ENCODE data around the gene KRTAP5-8. TPM values are rescaled to one million over a fixed set of nuclear protein-coding genes. Genes with fewer than 3 reads are reported as not detected.
"Not testable (repeated sequence)": the region's sequence is repeated elsewhere in the genome, so short reads cannot be mapped to it uniquely, and the experiment has no call there.

KRTAP5-8 gene
- total RNA-seq, 4 donors from 2014 or later = 5.8 to 6.0 TPM; not detected in 2

DNA sequence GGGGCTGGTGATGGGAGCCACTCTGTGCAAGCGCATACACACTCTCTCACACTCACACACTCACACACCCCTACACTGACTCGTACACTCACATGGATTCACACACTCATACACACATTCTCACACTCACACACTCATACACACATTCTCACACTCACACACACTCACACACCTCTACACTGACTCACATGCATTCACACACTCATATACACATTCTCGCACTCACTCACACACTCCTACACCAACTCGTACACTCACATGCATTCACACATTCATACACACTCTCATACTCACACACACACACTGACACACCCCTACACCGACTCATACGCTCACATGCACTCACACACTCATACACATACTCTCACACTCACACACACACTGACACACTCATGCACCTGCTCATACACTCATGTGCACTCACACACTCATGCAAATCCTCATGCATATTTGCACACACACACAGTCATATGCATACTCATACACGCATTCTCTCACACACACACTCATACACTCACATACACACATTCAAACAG, 39.7 kb downstream of the KRTAP5-8 start:
- H3K4me1 ChIP-seq = no peaks in the 10 kb centered on the region
- TF ChIP-seq, protein P1, sequence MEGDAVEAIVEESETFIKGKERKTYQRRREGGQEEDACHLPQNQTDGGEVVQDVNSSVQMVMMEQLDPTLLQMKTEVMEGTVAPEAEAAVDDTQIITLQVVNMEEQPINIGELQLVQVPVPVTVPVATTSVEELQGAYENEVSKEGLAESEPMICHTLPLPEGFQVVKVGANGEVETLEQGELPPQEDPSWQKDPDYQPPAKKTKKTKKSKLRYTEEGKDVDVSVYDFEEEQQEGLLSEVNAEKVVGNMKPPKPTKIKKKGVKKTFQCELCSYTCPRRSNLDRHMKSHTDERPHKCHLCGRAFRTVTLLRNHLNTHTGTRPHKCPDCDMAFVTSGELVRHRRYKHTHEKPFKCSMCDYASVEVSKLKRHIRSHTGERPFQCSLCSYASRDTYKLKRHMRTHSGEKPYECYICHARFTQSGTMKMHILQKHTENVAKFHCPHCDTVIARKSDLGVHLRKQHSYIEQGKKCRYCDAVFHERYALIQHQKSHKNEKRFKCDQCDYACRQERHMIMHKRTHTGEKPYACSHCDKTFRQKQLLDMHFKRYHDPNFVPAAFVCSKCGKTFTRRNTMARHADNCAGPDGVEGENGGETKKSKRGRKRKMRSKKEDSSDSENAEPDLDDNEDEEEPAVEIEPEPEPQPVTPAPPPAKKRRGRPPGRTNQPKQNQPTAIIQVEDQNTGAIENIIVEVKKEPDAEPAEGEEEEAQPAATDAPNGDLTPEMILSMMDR (IDR thresholded peaks at IDR 0.05) = no peak
- no peak for TF ChIP-seq POLR2A (IDR thresholded peaks at IDR 0.05)
- DNase-seq = no peak
- no peaks in the 10 kb centered on the region for H3K36me3 ChIP-seq
- no peaks in the 10 kb centered on the region for H3K9me3 ChIP-seq
- H3K4me3 ChIP-seq = no peak overlapping the region
- no peaks in the 10 kb centered on the region for H3K27me3 ChIP-seq
- no peak overlapping the region for H3K27ac ChIP-seq

DNA sequence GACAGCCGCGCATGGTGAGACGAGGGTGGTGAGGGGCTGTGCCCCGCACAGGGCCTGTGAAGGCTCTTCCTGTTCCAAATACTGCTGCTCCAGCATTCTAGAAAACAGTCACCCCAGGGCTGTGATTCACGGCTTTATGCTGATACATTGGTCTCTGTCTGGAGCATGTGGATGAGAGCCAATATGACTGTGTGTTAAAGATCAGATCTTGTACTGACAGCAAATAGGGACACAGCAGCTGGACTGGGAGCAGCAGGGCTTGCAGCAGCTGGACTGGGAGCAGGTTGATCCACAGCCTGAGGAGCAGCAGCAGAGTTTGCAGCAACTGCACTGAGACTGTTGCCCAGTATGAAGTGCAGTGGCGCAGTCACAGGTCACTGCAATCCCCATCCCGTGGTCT, 41.7 kb downstream of the KRTAP5-8 start:
- not testable (repeated sequence) for H3K4me3 ChIP-seq, H3K4me1 ChIP-seq, H3K27ac ChIP-seq, DNase-seq, H3K27me3 ChIP-seq, H3K36me3 ChIP-seq, H3K9me3 ChIP-seq

DNA sequence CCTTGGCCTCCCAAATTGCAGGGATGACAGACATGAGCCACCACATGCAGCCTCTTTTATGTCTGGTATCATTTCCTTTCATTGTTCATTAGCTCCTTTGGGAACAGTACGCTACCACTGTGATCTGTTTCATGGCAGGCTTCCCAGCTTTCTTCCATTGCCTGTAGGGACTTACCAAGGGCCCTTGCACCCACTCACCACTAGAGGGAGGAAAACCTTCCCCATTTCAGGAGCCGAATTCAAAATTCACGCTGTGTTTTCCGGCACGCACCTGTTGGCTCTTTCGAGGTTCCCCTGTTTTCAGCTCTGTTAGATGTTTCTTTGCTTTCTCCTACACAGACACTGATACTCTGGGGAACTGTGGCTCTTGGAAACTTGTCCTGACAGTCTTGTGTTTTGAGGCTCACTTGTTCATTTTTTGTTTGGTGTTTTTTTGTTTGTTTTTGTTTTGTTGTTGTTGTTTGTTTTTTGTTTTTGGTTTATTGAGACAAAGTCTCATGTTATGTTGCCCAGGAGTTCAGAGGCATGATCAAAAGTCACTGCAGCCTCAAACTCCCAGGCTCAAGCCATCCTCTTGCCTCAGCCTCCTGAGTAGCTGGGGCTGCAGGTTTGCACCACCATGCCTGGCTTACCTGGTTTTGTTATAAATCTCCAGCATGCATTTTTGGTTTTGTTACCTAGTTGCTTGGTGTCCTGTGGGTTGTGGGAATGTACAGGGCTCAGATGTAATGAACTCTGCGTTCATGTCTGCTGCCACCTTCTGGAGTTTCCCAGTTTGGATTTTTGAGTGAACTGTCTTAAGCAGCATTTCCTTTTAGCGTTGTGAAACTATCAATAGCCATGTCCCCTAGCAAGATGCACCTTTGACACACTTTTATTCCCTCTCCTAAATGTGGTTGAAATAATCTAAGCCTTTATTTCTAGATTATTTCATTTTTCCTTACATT, 42.5 kb downstream of the KRTAP5-8 start:
- no peak for TF ChIP-seq POLR2A (IDR thresholded peaks at IDR 0.05)
- TF ChIP-seq, protein P1 (IDR thresholded peaks at IDR 0.05) = peak; percentile 49 to 83 (median 66)
- Histone ChIP-seq H3K27me3 (no peaks in the 10 kb centered on the region), H3K4me3 (no peak overlapping the region), H3K27ac (no peak overlapping the region), H3K4me1 (no peaks in the 10 kb centered on the region), H3K9me3 (no peaks in the 10 kb centered on the region), H3K36me3 (no peaks in the 10 kb centered on the region)
- DNase-seq = peak in 2 of 3 donors; percentile 19 to 77

DNA sequence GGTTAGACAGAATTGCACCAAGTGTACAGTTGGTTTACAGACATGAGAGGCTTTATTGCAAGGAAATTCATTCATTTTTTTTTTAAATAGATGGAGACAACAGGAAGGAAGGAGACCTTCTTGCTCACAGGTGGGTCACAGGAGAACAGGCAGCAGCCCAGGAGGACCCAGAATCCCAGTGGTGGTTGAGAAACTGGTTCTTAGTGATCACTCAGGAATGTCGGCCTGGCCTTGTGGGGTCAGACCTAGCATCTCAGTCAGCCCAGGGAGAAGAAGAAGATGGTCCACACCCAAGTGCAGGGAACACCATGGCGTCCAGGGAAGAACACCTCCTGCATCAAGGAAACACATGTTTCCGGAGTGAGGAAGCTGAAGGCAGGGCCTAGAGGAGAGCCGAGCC, 44.0 kb downstream of the KRTAP5-8 start:
- Histone ChIP-seq H3K4me1 (no peaks in the 10 kb centered on the region), H3K36me3 (no peaks in the 10 kb centered on the region), H3K9me3 (no peaks in the 10 kb centered on the region), H3K27me3 (no peaks in the 10 kb centered on the region), H3K27ac (no peak overlapping the region), H3K4me3 (no peak overlapping the region)
- no peak for DNase-seq
- TF ChIP-seq POLR2A (IDR thresholded peaks at IDR 0.05) = no peak
- TF ChIP-seq, protein P1 (IDR thresholded peaks at IDR 0.05) = no peak

DNA sequence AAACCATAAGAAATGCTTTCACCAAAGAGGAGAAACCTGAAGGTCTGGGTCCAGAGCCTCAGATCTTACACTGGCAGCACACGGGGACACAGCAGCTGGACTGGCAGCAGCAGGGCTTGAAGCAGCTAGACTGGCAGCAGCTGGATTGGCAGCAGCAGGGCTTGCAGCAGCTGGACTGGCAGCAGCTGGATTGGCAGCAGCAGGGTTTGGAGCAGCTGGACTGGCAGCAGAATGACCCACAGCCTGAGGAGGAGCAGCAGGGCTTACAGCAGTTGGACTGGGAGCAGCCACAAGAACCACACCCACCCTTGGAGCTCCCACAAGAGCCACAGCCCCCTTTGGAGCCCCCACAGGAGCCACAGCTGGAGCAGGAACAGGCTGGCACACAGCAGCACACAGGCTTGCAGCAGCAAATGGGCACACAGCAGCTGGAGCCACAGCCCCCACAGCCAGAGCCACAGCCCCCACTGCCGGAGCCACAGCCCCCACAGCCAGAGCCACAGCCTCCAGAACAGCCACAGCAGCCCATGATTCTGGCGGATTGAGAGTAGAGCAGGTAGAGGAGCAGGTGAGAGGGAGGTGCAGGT, 44.6 kb downstream of the KRTAP5-8 start, which contains the start of gene KRTAP5-11:
KRTAP5-11 (minus strand) TSS at position 567 of the 587 bp plus-strand sequence; CDS start at position 529, 38 bp downstream.
- no peak for DNase-seq
- Histone ChIP-seq H3K27me3 (no peaks in the 10 kb centered on the region), H3K4me1 (no peaks in the 10 kb centered on the region), H3K27ac (no peak within 1 kb of the TSS), H3K4me3 (no peak within 1 kb of the TSS), H3K36me3 (no peaks in the 10 kb centered on the region), H3K9me3 (no peaks in the 10 kb centered on the region)
- no peak for TF ChIP-seq POLR2A (IDR thresholded peaks at IDR 0.05)

DNA sequence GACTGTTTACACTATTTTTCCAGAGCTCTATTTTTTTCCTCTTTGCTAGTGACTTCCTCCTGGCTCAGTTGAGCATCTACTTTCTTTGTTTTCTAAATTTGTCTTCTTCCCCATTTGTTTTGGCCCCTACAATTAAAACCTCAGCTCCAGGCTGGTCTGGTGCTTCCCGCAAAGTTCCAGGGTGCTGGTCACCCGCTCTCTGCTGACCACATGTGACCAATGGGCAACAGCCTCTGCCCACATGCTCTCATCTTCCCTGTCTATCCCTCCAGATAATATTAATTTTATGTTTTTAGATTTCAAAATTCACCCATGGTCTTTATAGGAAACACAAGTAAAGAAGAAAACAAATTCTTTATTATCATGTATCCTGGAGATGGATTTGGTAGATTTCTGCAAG, 45.1 kb downstream of the KRTAP5-8 start:
- H3K9me3 ChIP-seq, H3K4me3 ChIP-seq, H3K4me1 ChIP-seq, H3K27ac ChIP-seq, DNase-seq, H3K27me3 ChIP-seq, H3K36me3 ChIP-seq: not testable (repeated sequence)

DNA sequence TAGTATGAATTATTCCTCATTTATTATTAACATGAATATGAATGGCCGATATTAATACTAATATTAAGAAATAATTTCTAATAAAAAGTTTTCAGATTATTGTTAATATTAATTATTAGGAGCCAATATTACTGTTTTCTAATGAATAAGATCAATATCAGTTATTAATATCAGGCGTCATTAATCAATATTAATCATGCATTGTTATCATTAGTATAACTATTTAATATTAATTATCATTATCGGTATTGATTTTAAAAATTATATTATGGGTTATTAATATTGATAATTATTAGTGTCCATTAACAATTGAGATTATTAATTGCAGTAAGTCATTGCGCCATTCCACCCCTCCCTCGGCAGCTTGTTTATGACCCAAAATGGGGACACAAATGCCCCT, 47.8 kb downstream of the KRTAP5-8 start:
- not testable (repeated sequence) for H3K4me1 ChIP-seq, H3K9me3 ChIP-seq

DNA sequence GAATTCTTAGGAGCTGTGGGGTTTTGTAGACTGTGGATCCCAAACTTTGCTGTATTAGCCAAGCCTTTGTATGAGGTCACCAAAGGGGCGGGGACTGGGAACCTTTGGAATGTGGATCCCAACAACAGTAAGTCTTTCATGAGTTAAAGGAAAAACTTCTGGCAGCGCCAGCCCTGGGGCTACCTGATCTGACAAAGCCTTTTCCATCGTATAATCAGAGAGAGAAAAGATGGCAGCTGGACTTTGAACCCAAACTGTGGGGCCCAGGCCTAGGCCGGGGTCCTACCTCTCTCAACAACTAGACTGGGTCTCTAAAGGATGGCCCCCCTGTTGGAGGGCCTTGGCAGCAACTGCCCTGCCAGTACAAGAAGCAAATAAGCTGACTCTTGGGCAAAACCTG, 50.5 kb downstream of the KRTAP5-8 start:
- DNase-seq = not testable (repeated sequence)

More for the DNA sequence above, 47.8 kb downstream of the KRTAP5-8 start:
- not testable (repeated sequence) for H3K4me3 ChIP-seq, H3K36me3 ChIP-seq, DNase-seq, H3K27me3 ChIP-seq, H3K27ac ChIP-seq

More for the DNA sequence above, 50.5 kb downstream of the KRTAP5-8 start:
- not testable (repeated sequence) for H3K27ac ChIP-seq, H3K9me3 ChIP-seq, H3K4me1 ChIP-seq, H3K27me3 ChIP-seq, H3K4me3 ChIP-seq, H3K36me3 ChIP-seq

All from Peyer's patch (tissue), 4 donors.